Urothelium cell line (cell line): ENCODE measurements around the gene C1orf167.
A peak's percentile ranks its signal among the peaks of the same experiment; 100 is the strongest.

Source experiments
- DNase-seq: peaks from one replicate; pipeline ENCODE4 v3.0.0; 2011; ENCODE audit warnings: low spot score, mixed read lengths
- FAIRE-seq: peaks from 2 replicates; lab custom pipeline; 2011; peaks lifted over from hg19 to GRCh38; lab: Jason Lieb, UNC

Gene C1orf167

GRCh38 chr1:11784256-11784992, 22.4 kb downstream of the C1orf167 start:
- DNase-seq = no peak
- FAIRE-seq = no peak

GRCh38 chr1:11784993-11785769, 23.2 kb downstream of the C1orf167 start:
- FAIRE-seq (no peak), DNase-seq (peak; percentile 70)

DNA sequence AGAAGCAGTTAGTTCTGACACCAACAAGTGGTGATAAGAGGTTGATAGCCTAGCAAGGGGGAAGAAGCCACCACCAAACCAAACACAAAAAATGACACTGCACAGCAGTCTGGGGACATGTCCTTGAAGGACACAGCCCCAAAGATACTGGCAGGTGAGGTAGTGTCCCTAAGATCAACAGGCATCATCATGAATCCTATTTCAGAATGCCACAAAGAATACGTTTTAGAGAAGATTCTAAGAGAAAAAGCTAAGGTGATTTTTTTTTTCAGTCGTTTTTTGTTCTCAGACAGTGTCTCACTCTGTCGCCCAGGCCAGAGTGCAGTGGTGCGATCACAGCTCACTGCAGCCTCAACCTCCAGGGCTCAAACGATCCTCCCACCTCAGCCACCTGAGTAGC, 24.2 kb downstream of the C1orf167 start:
- FAIRE-seq (no peak), DNase-seq (no peak)

- FAIRE-seq (no peak), DNase-seq (peak; percentile 37)
Observed at GRCh38 chr1:11787251-11787803, 25.3 kb downstream of the C1orf167 start.

DNA sequence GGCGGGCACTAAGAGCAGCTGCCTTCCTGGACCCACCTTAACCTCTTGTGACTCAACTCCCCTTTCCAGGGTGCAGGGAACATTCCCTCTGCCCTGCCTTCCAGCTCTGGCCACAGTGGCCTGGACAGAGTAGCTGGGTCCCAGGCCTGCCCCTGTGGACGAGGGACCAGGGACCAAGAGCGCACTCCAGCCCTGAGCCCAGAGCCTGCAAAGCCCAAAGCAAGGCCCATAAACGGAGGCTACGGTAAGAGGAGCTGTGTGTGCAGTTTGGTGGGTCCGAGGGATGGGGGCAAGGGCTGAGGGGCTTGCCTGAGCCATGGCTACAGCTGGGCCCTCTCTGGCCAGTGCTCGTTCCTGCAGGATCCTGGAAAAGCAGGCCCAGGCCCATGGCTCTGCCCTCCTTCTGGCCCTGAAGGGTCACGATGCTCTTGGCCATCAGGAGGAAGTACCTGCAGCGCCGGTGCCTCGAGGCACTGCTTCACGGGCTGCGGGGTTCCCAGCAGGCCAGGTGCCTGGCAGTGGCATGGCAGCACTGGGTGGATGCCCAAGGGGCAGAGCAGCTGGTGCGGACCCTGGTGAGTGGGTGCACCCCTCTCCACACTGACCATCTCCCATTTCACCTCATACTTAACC, 25.9 kb downstream of the C1orf167 start:
- no peak for FAIRE-seq

GRCh38 chr1:11788549-11789053, 26.6 kb downstream of the C1orf167 start:
- DNase-seq (no peak), FAIRE-seq (no peak)

More for the DNA sequence above, 25.9 kb downstream of the C1orf167 start:
- DNase-seq = no peak

GRCh38 chr1:11789126-11790067, 27.4 kb downstream of the C1orf167 start:
- DNase-seq = no peak
- FAIRE-seq = no peak

DNA sequence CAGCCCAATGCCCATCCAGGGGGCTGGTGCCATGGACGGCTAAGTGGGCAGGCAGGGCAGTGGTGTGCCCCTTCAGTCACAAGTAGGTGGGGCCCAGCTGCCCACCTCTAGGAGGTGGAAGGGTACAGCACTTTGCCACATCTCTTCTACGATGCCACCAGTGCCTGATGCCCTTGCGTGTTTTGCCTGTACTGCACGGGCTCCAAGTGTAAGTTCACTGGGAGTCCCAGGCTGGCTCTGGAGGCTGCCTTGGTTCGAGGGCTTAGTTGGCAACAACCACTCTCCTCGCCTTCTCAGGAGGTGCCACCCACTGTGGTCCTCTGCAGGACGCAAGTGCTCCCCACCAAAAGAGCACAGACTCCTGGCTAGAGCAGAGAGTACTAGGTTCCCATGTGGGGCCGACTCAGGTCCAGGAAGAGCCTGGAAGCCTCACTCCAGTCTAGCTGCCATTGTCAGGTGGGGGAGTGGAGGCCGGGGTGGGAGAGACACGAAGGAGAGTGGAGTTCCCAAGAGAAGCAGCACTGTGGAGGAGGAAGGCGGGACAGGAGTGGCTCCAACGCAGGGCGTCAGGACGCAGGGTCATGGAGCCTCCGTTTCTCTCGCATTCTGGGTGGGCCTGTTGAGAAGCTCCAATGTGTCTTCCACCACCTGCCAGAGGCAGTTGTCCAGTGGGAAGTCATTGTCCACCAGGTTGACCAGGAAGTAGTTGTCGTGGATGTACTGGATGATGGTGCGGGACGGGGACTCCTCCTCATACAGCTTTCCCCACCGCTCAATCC, 28.3 kb downstream of the C1orf167 start:
- FAIRE-seq (no peak), DNase-seq (no peak)

GRCh38 chr1:11790880-11791715, 29.1 kb downstream of the C1orf167 start:
- no peak for FAIRE-seq
- DNase-seq = peak; percentile 68

DNA sequence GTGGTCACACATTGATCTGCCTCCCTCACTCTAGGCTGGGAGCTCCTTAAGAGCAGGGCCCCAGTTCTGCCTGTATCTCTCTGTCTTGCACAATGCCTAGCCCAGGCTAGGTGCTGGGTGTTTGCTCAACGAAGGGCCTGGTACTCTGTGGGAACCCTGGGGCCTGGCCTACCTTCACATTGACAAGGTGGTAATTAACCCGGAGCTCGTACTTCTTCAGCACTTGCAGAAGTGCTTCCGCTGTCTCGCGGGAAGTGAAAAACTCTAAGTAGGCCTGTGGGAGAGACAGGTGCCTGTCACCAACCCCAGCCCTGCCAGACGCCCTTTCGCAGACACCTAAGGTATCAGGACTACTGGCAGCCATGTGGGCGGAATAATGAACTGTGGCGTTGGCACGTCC, 30.1 kb downstream of the C1orf167 start:
- FAIRE-seq (no peak), DNase-seq (no peak)

DNA sequence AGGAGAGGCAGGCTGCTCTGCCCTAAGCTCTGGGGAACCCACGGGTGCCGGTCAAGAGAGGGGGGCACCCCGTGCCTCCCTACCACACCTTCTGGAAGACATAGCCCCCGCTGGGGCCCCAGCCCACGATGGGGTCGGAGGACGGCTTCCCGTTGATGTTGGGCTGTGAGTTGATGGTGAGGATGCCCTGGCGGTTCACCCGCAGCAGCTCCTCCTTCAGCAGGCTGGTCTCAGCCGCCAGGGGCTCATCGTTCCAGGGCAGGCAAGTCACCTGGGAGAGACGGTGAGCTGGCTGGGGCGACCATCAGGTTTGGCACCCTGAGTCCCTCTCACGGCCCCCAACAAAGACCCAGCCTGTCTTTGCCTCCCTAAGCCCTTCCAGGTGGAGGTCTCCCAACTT, 31.8 kb downstream of the C1orf167 start:
- DNase-seq (no peak), FAIRE-seq (no peak)

DNA sequence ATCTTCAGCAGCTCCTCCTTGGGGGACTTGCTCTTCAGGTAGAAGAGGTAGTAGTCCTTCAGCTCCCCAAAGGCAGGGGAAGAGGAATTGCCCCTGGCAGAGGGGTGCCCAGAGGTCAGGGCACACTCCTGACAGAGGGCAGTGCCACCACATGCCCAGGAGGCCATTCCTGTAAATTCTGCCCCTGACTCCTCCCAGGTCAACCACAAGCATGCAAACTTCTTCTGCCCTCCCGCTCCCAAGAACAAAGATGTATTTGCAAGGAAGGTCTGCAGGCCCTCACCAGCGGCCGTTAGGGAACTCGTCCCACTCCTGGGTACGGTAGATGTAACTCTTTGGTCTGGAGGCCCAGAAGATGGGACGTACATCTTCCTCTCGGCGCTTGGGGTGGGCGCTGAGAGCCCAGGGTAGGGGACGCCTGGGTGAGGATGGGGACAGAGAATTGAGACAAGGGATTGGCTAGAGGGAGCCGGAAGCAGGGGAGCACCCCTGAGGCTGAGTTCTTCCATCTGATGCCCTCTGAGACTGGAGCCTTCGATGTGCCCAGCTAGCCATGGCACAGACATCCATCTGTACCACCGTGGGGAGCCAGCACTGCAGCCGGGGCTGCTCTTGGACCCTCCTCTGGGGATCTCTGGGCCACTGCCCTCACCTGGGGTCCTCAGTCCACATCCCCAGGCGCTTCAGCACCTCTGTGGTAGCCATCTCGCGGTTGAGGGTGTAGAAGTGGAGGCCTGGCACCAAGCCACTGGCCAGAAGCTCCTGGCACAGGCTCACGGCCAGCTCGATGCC, 32.6 kb downstream of the C1orf167 start:
- FAIRE-seq = no peak

GRCh38 chr1:11795238-11795890, 33.4 kb downstream of the C1orf167 start:
- no peak for FAIRE-seq
- no peak for DNase-seq

More for the DNA sequence above, 32.6 kb downstream of the C1orf167 start:
- no peak for DNase-seq

DNA sequence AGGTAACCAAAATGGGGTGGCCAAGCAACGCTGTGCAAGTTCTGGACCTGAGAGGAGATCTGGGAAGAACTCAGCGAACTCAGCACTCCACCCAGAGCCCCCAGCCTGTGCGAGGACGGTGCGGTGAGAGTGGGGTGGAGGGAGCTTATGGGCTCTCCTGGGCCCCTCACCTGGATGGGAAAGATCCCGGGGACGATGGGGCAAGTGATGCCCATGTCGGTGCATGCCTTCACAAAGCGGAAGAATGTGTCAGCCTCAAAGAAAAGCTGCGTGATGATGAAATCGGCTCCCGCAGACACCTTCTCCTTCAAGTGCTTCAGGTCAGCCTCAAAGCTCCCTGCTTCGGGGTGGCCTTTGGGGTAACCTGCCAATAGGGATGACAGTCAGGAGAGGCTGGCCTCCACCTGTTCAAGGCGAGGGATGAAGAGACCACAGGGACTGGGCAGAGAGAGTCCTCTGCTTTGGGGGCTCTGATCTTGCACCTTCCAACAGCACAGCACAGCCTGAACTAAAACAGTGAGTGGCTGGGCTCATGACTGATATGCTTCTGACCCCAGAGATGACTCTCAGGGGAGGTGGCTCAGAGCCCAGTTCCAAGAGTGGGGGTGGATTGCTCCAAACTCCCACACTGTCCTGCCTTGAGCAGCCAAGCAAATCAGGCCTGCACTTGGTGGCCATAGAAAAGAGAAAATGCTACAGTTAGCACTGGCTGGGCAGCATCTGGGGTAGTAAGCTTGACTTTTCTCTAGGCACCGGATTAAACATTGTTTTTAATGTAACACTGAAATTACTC, 34.2 kb downstream of the C1orf167 start:
- no peak for DNase-seq
- no peak for FAIRE-seq

DNA sequence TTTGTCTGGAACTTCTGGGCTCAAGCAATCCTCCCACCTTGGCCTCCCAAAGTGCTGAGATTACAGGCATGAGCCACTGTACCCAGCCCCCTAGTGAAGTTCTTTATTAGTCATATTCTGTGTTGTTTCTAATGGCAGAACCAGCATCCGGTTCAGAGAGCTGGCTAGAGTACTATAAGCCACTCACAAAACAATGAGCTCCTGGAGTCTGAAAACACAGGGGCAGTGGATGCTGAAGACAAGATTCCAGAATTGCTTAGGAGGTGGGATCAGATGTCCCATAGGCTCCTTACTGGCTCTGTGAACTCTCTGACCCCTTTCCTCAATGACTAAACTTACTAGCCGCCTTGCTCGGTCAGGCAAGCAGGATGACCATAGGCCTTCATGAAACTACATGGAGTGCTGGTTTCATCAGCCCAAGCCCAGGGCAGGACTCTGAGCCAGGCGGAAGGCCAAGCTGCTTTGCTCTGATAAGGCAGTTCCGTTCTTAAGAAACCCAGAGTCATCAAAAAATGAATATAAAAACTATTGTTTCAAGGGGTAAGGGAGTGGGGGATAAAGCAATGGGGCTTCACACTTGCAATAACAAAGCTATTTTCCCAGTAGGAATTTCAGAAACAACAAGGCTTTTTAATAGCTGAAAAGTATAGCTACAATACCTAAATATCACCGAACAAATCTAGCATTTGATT, 35.7 kb downstream of the C1orf167 start:
- FAIRE-seq (no peak), DNase-seq (no peak)

DNA sequence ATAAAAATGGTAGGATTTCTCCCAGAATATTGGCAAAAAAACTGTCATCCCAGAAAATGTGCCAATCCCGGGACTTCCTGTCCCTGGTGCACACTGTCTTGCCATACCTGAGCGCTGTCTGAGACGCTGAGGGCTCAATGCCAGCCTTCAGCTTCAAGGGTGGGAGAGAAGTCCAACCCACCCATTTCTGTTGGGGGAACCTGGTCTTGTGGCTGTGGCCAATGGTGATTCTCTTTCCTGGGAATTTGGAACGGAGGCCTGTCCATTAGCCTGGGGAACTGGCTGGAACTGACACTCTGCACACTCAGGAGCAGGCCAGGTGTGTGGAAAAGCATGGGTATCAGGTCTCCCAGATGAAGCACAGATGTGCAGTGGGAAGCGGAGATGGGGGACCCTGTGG, 37.1 kb downstream of the C1orf167 start:
- DNase-seq (no peak), FAIRE-seq (no peak)
